Measurements from ENCODE around the gene ANGPTL2.
A peak's percentile ranks its signal among the peaks of the same experiment; 100 is the strongest.

Gene ANGPTL2

DNA sequence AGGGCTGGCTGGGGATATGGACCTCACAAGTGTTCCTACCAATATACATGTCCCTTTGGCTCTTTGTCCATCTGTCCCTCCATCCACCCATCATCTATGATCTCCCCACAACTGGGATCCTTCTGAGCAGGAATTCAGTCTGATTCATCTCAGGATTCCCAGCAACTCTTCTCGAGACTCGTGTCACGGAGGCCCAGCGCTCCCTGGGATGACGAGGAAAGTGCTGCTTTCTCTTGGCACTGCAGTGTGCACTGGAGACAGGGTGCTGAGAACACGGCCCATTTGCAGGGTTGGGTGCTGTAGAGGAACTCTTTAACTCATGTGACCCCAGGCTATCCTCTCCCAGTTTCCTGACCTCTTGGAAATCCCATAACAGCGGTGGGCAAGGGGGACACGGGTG, 72.9 kb downstream of the ANGPTL2 start:
- DNase-seq (ENCODE audit: low spot score) = no peak

DNA sequence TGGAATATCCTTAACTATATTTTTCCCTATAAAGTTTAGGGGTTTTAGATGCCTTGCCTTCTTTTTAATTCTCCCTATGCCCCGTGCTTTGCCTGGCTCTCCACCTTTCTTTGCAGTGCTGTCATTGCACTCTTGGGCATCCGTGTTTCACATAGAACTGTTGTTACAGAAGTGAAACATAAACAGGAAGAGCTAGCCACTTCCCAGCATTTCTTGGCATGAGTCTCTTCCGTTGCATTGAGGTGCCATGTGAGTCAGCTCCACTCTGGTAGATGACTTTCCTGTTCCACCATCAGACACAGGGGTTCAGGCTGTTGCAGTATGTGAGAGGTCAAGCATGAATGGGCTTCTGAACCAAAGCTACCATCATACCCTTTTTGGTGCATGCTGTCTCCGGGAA, 73.4 kb downstream of the ANGPTL2 start:
- DNase-seq (ENCODE audit: low spot score) = peak; percentile 78

DNA sequence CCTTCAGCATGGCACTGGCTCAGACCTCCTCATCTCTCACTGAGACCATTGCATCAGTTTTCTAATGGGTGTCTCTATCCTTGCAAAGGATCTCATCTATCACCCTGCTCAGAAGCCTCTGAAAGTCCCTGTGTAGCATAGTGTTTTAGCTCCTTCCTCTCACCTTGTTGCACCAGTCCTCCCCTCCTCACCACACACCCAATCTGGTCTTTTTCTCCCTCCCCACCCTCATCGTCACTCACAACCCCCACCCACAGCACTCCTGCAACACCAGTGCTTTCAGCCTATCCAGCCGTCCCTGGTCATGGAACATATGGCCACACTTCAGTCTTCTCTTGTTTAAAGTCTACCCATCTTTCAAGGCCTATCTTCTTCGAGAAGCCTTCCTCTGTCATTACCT, 74.5 kb downstream of the ANGPTL2 start:
- DNase-seq (ENCODE audit: low spot score) = no peak

DNA sequence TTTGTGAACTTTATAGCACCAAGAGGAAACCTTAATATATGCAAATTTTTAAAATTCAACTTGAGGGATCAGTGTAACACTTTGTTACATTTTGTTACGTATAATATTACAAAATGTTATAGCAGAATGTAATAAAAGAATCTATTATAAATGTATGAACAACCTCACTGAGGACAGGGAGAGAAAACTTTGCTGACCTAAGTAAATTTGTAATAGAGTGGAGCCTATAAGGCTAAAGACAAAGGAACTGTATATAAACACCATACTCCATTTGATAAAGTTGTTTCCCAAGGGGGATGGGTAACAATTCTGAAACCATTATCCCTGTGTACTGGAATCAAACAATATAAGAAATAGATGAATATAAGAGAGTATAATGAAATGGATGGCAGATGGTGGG, 77.3 kb downstream of the ANGPTL2 start:
- no peak for DNase-seq (ENCODE audit: low spot score)

DNA sequence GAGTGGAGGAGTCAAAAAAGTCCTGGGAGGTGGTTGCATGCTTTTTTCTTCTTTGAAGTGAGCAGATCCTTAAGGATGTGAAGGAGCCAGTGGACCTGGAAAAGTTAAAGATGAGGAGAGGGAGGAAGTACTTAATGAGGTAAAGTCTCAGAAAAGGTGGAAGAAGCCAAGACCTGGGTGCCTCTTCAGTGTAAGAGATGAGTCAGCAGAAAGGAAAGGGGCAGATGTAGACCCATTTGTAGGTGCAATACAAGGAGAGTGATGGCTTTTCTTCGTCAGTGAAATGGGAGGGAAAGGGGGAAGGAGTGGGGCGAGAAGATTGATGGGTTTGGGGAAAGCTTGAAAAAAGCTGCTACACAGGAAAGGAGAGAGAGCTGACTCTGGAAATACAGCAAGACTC, 82.9 kb downstream of the ANGPTL2 start:
- DNase-seq (ENCODE audit: low spot score) = no peak

DNA sequence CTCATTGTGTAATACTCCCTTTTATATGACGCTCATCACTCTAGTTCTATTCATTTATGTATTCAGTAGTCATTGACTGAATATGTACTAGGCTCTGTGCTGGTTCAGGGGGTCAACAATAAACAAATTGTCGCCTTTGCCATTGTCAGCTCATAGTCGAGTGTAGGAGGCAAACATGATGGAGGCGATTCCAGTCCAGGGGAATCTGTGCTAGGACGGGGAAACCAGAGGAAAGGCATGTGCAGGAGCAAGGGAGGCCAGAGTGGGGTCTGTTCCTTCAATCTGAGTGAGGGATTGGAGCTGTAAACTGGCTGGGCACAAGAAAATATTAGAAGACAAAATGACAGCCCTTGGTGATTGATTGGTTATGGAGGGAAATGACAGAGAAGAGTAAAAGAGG, 83.9 kb downstream of the ANGPTL2 start:
- DNase-seq (ENCODE audit: low spot score) = no peak
